Measurements from ENCODE around the gene LPAR4.
"Not testable (repeated sequence)": the region's sequence is repeated elsewhere in the genome, so short reads cannot be mapped to it uniquely, and the experiment has no call there.

LPAR4 gene

GRCh38 chrX:78747489-78747888, at the start of gene LPAR4:
Gene LPAR4 (plus strand): TSS chrX:78747720. CDS start chrX:78754870, 7,150 bp downstream.
- no peak for DNase-seq (ENCODE audit: low read depth)

- no peak for DNase-seq (ENCODE audit: low read depth)
These were observed 41.4 kb upstream of the LPAR4 start for GRCh38 chrX:78706071-78706470.

- no peak for DNase-seq (ENCODE audit: low read depth)
These were observed 39.3 kb upstream of the LPAR4 start for GRCh38 chrX:78708262-78708661.

GRCh38 chrX:78708816-78709215, 38.7 kb upstream of the LPAR4 start:
- no peak for DNase-seq (ENCODE audit: low read depth)

GRCh38 chrX:78710171-78710570, 37.3 kb upstream of the LPAR4 start:
- DNase-seq (ENCODE audit: low read depth): no peak

GRCh38 chrX:78712336-78712735, 35.2 kb upstream of the LPAR4 start:
- no peak for DNase-seq (ENCODE audit: low read depth)

- no peak for DNase-seq (ENCODE audit: low read depth)
These were observed 22.2 kb upstream of the LPAR4 start for GRCh38 chrX:78725287-78725686.

- DNase-seq (ENCODE audit: low read depth): no peak
These were observed 1.0 kb upstream of the LPAR4 start for GRCh38 chrX:78746496-78746895.

GRCh38 chrX:78747971-78748370, 451 bp downstream of the LPAR4 start:
- DNase-seq (ENCODE audit: low read depth): no peak

GRCh38 chrX:78748846-78749245, 1.3 kb downstream of the LPAR4 start:
- DNase-seq (ENCODE audit: low read depth): no peak

GRCh38 chrX:78753571-78753970, 6.1 kb downstream of the LPAR4 start:
- no peak for DNase-seq (ENCODE audit: low read depth)

- DNase-seq (ENCODE audit: low read depth): no peak
These were observed 7.4 kb downstream of the LPAR4 start for GRCh38 chrX:78754917-78755316.

- DNase-seq (ENCODE audit: low read depth): no peak
These were observed 11.6 kb downstream of the LPAR4 start for GRCh38 chrX:78759081-78759480.

- no peak for DNase-seq (ENCODE audit: low read depth)
These were observed 21.7 kb downstream of the LPAR4 start for GRCh38 chrX:78769101-78769755.

- no peak for DNase-seq (ENCODE audit: low read depth)
These were observed 22.4 kb downstream of the LPAR4 start for GRCh38 chrX:78769946-78770345.

- no peak for DNase-seq (ENCODE audit: low read depth)
These were observed 49.4 kb downstream of the LPAR4 start for GRCh38 chrX:78796916-78797315.

- no peak for DNase-seq (ENCODE audit: low read depth)
These were observed 52.6 kb downstream of the LPAR4 start for GRCh38 chrX:78800114-78800513.

- DNase-seq (ENCODE audit: low read depth): no peak
These were observed 53.2 kb downstream of the LPAR4 start for GRCh38 chrX:78800694-78801093.

- no peak for DNase-seq (ENCODE audit: low read depth)
These were observed 54.0 kb downstream of the LPAR4 start for GRCh38 chrX:78801522-78801921.

- not testable (repeated sequence) for DNase-seq (ENCODE audit: low read depth)
These were observed 55.0 kb downstream of the LPAR4 start for GRCh38 chrX:78802526-78802925.
